IMR-90 (cell line): ENCODE data around the gene RHBDD2. TPM values are rescaled to one million over a fixed set of nuclear protein-coding genes. Genes with fewer than 3 reads are reported as not detected.
"Not testable (repeated sequence)": the region's sequence is repeated elsewhere in the genome, so short reads cannot be mapped to it uniquely, and the experiment has no call there.

Experiments
- ATAC-seq: fragments of 200-7000 bp; cut with Tn5 transposase; 2 replicates; pipeline ENCODE4 v1.9.1; 2020; ENCODE audit warnings: low read depth, mild to moderate bottlenecking, moderate library complexity
- BruUV-seq: library from RNA; stranded (reverse); fragments of 400-500 nt; replicated peaks from 2 replicates; lab custom pipeline; 2021; lab: Mats Ljungman, UMichigan
- CTCF ChIA-PET: fragments of 300-600 bp; formaldehyde crosslinking; extraction: SDS; loops from one replicate; lab custom pipeline; 2021; ENCODE audit warnings: antibody characterized with exemption; lab: Yijun Ruan, JAX
- POLR2A ChIA-PET: fragments of 300-600 bp; sonication (Branson Sonifier 250); formaldehyde crosslinking; loops from one replicate; lab custom pipeline; 2022; ENCODE audit warnings: antibody characterized with exemption; ENCODE audit not compliant: unreplicated experiment; lab: Charles Lee
- DNase-seq: peaks from one replicate; pipeline ENCODE4 v3.0.0; 2013
- H2AFZ ChIP-seq: replicated peaks from 2 replicates; pipeline ENCODE3; 2013; ENCODE audit warnings: low read length, mild to moderate bottlenecking; ENCODE audit not compliant: poor library complexity
- H2AK5ac ChIP-seq: 2 replicates; pipeline ENCODE4 v1.6.1; 2013; ENCODE audit warnings: low read depth, low read length, inconsistent platforms
- H2AK9ac ChIP-seq: replicated peaks from 2 replicates; pipeline ENCODE3; 2013; ENCODE audit warnings: mild to moderate bottlenecking, low read depth, low read length, moderate library complexity; ENCODE audit not compliant: poor library complexity
- H2BK120ac ChIP-seq: 2 replicates; pipeline ENCODE4 v1.6.1; 2013; ENCODE audit warnings: low read depth, low read length, inconsistent platforms
- H2BK15ac ChIP-seq: 3 replicates; pipeline ENCODE4 v1.6.1; 2013; ENCODE audit warnings: low read depth, low read length, inconsistent platforms
- H2BK20ac ChIP-seq: 2 replicates; pipeline ENCODE4 v1.6.1; 2013; ENCODE audit warnings: low read depth, mild to moderate bottlenecking, inconsistent platforms, low read length, moderate library complexity
- H2BK5ac ChIP-seq: 2 replicates; pipeline ENCODE4 v1.6.1; 2013; ENCODE audit warnings: mild to moderate bottlenecking, low read depth, low read length, inconsistent platforms; ENCODE audit not compliant: poor library complexity, severe bottlenecking
- H3K14ac ChIP-seq: replicated peaks from 2 replicates; pipeline ENCODE4 v1.6.1; 2013; ENCODE audit warnings: low read depth, low read length, inconsistent platforms
- H3K18ac ChIP-seq: 2 replicates; pipeline ENCODE4 v1.6.1; 2013; ENCODE audit warnings: low read depth, low read length, control low read depth
- H3K23ac ChIP-seq: 2 replicates; pipeline ENCODE4 v1.6.1; 2013; ENCODE audit warnings: low read depth, low read length, inconsistent platforms
- H3K27ac ChIP-seq: 2 replicates; pipeline ENCODE4 v1.5.1; 2013; ENCODE audit warnings: mild to moderate bottlenecking, control low read depth, low read length; ENCODE audit not compliant: insufficient read depth
- H3K27me3 ChIP-seq: 2 replicates; pipeline ENCODE4 v1.6.1; 2013; ENCODE audit warnings: low read length; ENCODE audit not compliant: control insufficient read depth, insufficient read depth
- H3K36me3 ChIP-seq: 2 replicates; pipeline ENCODE4 v1.6.1; 2013; ENCODE audit warnings: low read length, mixed read lengths; ENCODE audit not compliant: control insufficient read depth, insufficient read depth
- H3K4ac ChIP-seq: 2 replicates; pipeline ENCODE4 v1.6.1; 2013; ENCODE audit warnings: low read depth, low read length, inconsistent platforms
- H3K4me1 ChIP-seq: 2 replicates; pipeline ENCODE4 v1.6.1; 2013; ENCODE audit warnings: low read length, mixed read lengths; ENCODE audit not compliant: control insufficient read depth, insufficient read depth
- H3K4me2 ChIP-seq: 2 replicates; pipeline ENCODE4 v1.6.1; 2013; ENCODE audit warnings: low read depth, mild to moderate bottlenecking, control low read depth, low read length, moderate library complexity
- H3K4me3 ChIP-seq: 2 replicates; pipeline ENCODE4 v1.5.1; 2013; ENCODE audit warnings: low read depth, mild to moderate bottlenecking, control low read depth, low read length, moderate library complexity; ENCODE audit not compliant: insufficient read depth
- H3K56ac ChIP-seq: 2 replicates; pipeline ENCODE4 v1.6.1; 2013; ENCODE audit warnings: low read length, inconsistent platforms; ENCODE audit not compliant: insufficient read depth; ENCODE audit errors: extremely low read depth
- H3K79me1 ChIP-seq, 2 experiments: 2 replicates each; pipeline ENCODE4 v1.6.1; 2013; ENCODE audit warnings: low read length in 2 of 2, inconsistent platforms in 1 of 2, low read depth in 1 of 2
- H3K9ac ChIP-seq: 2 replicates; pipeline ENCODE4 v1.6.1; 2013; ENCODE audit warnings: low read depth, low read length, control low read depth
- H3K9me1 ChIP-seq: 2 replicates; pipeline ENCODE4 v1.6.1; 2013; ENCODE audit warnings: low read length, inconsistent platforms; ENCODE audit not compliant: insufficient read depth
- H3K9me3 ChIP-seq: 2 replicates; pipeline ENCODE4 v1.6.1; 2013; ENCODE audit warnings: low read length; ENCODE audit not compliant: control insufficient read depth, insufficient read depth
- H4K20me1 ChIP-seq: 2 replicates; pipeline ENCODE4 v1.6.1; 2013; ENCODE audit warnings: low read length, inconsistent platforms; ENCODE audit not compliant: insufficient read depth
- H4K5ac ChIP-seq: 2 replicates; pipeline ENCODE4 v1.6.1; 2013; ENCODE audit warnings: mild to moderate bottlenecking, low read depth, low read length, control low read depth
- H4K8ac ChIP-seq, 2 experiments: 2 replicates each; pipeline ENCODE4 v1.6.1; 2013; ENCODE audit warnings: low read depth in 2 of 2, low read length in 2 of 2, control low read depth in 1 of 2, inconsistent platforms in 1 of 2
- H4K91ac ChIP-seq: 2 replicates; pipeline ENCODE4 v1.6.1; 2013; ENCODE audit warnings: low read depth, low read length, inconsistent platforms; ENCODE audit not compliant: insufficient read depth
- WGBS, 2 experiments: methylation state at CpG; one replicate each; pipeline versions ENCODE4 v1.1.5 to v1.1.7; 2013; ENCODE audit warnings: missing lambda C conversion rate in 2 of 2; ENCODE audit not compliant: insufficient read length in 1 of 2; ENCODE audit errors: extremely low coverage in 2 of 2; 5-methylcytosine and 5-hydroxymethylcytosine counted together
- dilution Hi-C: fragments of 300-500 bp; cut with HindIII; formaldehyde crosslinking; loops from one replicate; pipeline ENCODE4 v1.14.3; 2018; ENCODE audit warnings: low sequenced_read_pairs; ENCODE audit not compliant: unreplicated experiment
- in situ Hi-C: fragments of 300-500 bp; cut with MboI; formaldehyde crosslinking; loops from 3 replicates; pipeline ENCODE4 v1.14.3; 2019; ENCODE audit warnings: low sequenced_read_pairs, inconsistent platforms, mixed read lengths
- intact Hi-C: fragments of 100-400 bp; cut with micrococcal nuclease; formaldehyde crosslinking; loops from 2 replicates; pipeline ENCODE4 v1.10.0; 2022
- polyA plus RNA-seq, 3 experiments: library from polyadenylated mRNA; depleted of rRNA; stranded (reverse); fragments of >200 nt; gene quantifications; 2 replicates each; pipeline ENCODE4 v1.2.3, GENCODE V29; 2012; ENCODE audit warnings: low replicate concordance in 1 of 3
- total RNA-seq: library from RNA; depleted of rRNA; stranded (reverse); fragments of >200 nt; gene quantifications from 2 replicates; pipeline ENCODE4 v1.2.3, GENCODE V29; 2012

RHBDD2 gene
- total and polyA plus RNA-seq, 2 of the 4 experiments (the other 2 are of a cell fraction): 9.7 to 42.4 TPM

GRCh38 chr7:75883265-75883824 lies 4.5 kb downstream of the RHBDD2 start:
- H2AK9ac ChIP-seq, H3K9ac ChIP-seq, H2AFZ ChIP-seq, DNase-seq, H3K4me1 ChIP-seq, H2BK15ac ChIP-seq, H3K4me2 ChIP-seq, in situ Hi-C loops, H3K9me1 ChIP-seq, H3K27me3 ChIP-seq, ATAC-seq, H3K27ac ChIP-seq, H3K4ac ChIP-seq, H2BK120ac ChIP-seq, H3K4me3 ChIP-seq, BruUV-seq, H4K8ac ChIP-seq, H2BK5ac ChIP-seq, H4K5ac ChIP-seq, H2AK5ac ChIP-seq, H4K91ac ChIP-seq, H3K14ac ChIP-seq, H3K9me3 ChIP-seq, dilution Hi-C loops, H3K18ac ChIP-seq, H2BK20ac ChIP-seq, intact Hi-C loops, H3K23ac ChIP-seq, POLR2A ChIA-PET, CTCF ChIA-PET, H3K56ac ChIP-seq: not testable (repeated sequence)
- Histone ChIP-seq H3K36me3 (peaks cover 52% of the 10 kb centered on the region), H4K20me1 (peaks cover 10% of the 10 kb centered on the region; the same call in 1 of the 2 replicates), H3K79me1 (peaks cover 24 to 54% of the 10 kb centered on the region in 2 experiments)
- WGBS, 2 experiments: 94% methylated on average over 3 of the region's 13 CpGs; no CpG with 5 or more reads in 1 of the 2 experiments
